ENCODE results near the gene ARHGAP10.

The ARHGAP10 gene

GRCh38 chr4:147833741-147834140 lies 101.9 kb downstream of the ARHGAP10 start:
- H3K4me3 ChIP-seq (ENCODE audit: low read depth, low read length): no peak overlapping the region
- TF ChIP-seq CTCF (IDR thresholded peaks at IDR 0.05; ENCODE audit: low read depth, low read length): no peak

- no peak overlapping the region for H3K4me3 ChIP-seq (ENCODE audit: low read depth, low read length)
- no peak for TF ChIP-seq CTCF (IDR thresholded peaks at IDR 0.05; ENCODE audit: low read depth, low read length)
Observed at GRCh38 chr4:147834480-147834879, 102.6 kb downstream of the ARHGAP10 start.

- TF ChIP-seq CTCF (IDR thresholded peaks at IDR 0.05; ENCODE audit: low read depth, low read length): no peak
- no peak overlapping the region for H3K4me3 ChIP-seq (ENCODE audit: low read depth, low read length)
Observed at GRCh38 chr4:147836807-147837206, 104.9 kb downstream of the ARHGAP10 start.

- no peak overlapping the region for H3K4me3 ChIP-seq (ENCODE audit: low read depth, low read length)
- no peak for TF ChIP-seq CTCF (IDR thresholded peaks at IDR 0.05; ENCODE audit: low read depth, low read length)
Observed at GRCh38 chr4:147837435-147837834, 105.5 kb downstream of the ARHGAP10 start.

- no peak overlapping the region for H3K4me3 ChIP-seq (ENCODE audit: low read depth, low read length)
- no peak for TF ChIP-seq CTCF (IDR thresholded peaks at IDR 0.05; ENCODE audit: low read depth, low read length)
Observed at GRCh38 chr4:147837854-147838253, 106.0 kb downstream of the ARHGAP10 start.

- H3K4me3 ChIP-seq (ENCODE audit: low read depth, low read length): no peak overlapping the region
- no peak for TF ChIP-seq CTCF (IDR thresholded peaks at IDR 0.05; ENCODE audit: low read depth, low read length)
Observed at GRCh38 chr4:147839200-147839599, 107.3 kb downstream of the ARHGAP10 start.

- no peak for TF ChIP-seq CTCF (IDR thresholded peaks at IDR 0.05; ENCODE audit: low read depth, low read length)
- H3K4me3 ChIP-seq (ENCODE audit: low read depth, low read length): no peak overlapping the region
Observed at GRCh38 chr4:147839663-147840062, 107.8 kb downstream of the ARHGAP10 start.
